ENCODE data around the gene WASHC2C. TPM values are rescaled to one million over a fixed set of nuclear protein-coding genes. Genes with fewer than 3 reads are reported as not detected.
"Not testable (repeated sequence)": the region's sequence is repeated elsewhere in the genome, so short reads cannot be mapped to it uniquely, and the experiment has no call there.

Gene WASHC2C
- total RNA-seq, 6 experiments from 2014 or later, result 10.0 to 25.5 (median 23.1) TPM

DNA sequence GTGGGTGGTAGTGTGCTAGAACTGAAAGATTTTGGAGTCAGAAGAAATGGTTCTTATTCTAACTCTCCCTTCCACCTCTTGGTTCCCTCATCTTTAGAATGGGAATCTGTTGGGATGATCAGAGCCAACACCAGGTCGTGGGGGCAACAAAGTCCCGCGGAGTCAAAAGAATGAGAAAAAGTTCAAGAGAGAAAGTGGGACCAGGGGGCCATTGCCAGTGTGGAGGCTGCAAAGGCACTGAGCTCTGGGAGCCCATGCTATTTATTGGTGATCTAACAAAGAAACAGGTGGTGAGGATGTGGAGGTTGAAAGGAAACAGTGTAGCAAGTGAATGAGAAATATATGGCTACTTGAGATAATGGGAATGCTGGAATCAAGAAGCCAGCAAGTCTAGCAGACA, 90.8 kb downstream of the WASHC2C start:
- Histone ChIP-seq H3K9me3 (no peaks in the 10 kb centered on the region), H3K27me3 (no peaks in the 10 kb centered on the region), H3K27ac (no peak overlapping the region), H3K4me1 (no peaks in the 10 kb centered on the region), H3K4me3 (no peak overlapping the region), H3K36me3 (no peaks in the 10 kb centered on the region)
- intact Hi-C loops (cut with DNase I), result no loop called here
- no peak for DNase-seq
- ATAC-seq, result no peak
- WGBS (ENCODE audit: insufficient coverage, low coverage, low lambda C conversion rate, missing lambda C conversion rate), result 87% methylated on average over 3 of the region's 3 CpGs
- TF ChIP-seq CTCF (IDR thresholded peaks at IDR 0.05) (no peak), POLR2A (IDR thresholded peaks at IDR 0.05) (no peak)

- no peak for TF ChIP-seq CTCF (IDR thresholded peaks at IDR 0.05)
- no peak for TF ChIP-seq POLR2A (IDR thresholded peaks at IDR 0.05)
- DNase-seq (no peak), ATAC-seq (no peak)
- no peak overlapping the region for H3K4me3 ChIP-seq
- intact Hi-C loops (cut with DNase I), result no loop called here
- no peaks in the 10 kb centered on the region for H3K9me3 ChIP-seq
- H3K27ac ChIP-seq, result no peak overlapping the region
- H3K4me1 ChIP-seq, result no peaks in the 10 kb centered on the region
- WGBS (ENCODE audit: insufficient coverage, low coverage, low lambda C conversion rate, missing lambda C conversion rate), result 19% methylated on average over 3 of the region's 9 CpGs
- H3K36me3 ChIP-seq, result no peaks in the 10 kb centered on the region
- no peaks in the 10 kb centered on the region for H3K27me3 ChIP-seq
Observed at GRCh38 chr10:45819552-45819951, 92.5 kb downstream of the WASHC2C start.

DNA sequence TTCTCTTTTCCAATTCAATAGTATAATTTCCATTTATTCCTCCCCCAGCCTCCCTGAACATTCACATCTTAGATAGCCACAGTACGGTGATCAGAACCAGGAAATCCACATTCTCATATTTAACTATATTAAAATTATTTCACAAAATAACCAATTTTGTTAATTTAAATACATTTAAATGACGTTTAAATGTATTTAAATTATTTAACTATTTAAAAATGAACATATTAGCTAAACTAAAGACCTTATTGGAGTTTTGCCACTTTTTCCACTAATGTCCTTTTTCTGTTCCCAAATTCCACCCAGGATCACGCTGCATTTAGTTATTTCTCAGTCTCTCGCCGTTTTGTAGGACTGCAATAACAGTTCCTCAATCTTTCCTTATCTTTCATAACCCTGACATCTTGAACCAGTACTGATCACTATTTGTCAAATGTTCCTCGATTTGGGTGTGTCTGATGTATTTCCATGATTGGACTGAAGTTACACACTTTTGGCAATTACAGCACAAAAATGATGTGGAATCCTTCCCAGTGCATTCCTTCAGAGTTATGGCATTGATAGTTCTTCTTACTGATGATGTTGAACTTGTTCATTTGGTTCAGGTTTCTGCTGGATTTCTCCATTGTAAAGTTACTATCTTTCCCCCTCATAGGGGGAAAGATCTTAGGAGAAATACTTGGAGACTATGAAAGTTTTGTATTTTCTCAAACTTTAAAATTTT, 93.2 kb downstream of the WASHC2C start:
- WGBS (ENCODE audit: insufficient coverage, low coverage, low lambda C conversion rate, missing lambda C conversion rate), result 69% methylated on average over 6 of the region's 6 CpGs
- DNase-seq; H3K36me3 ChIP-seq; H3K4me1 ChIP-seq; ATAC-seq; H3K9me3 ChIP-seq; intact Hi-C loops (cut with DNase I); H3K27me3 ChIP-seq; H3K27ac ChIP-seq; H3K4me3 ChIP-seq: not testable (repeated sequence)

GRCh38 chr10:45822918-45823317, 95.9 kb downstream of the WASHC2C start:
- H3K27me3 ChIP-seq; intact Hi-C loops (cut with DNase I); H3K27ac ChIP-seq; H3K4me3 ChIP-seq; DNase-seq; H3K4me1 ChIP-seq; ATAC-seq; H3K36me3 ChIP-seq; H3K9me3 ChIP-seq: not testable (repeated sequence)
- WGBS (ENCODE audit: insufficient coverage, low coverage, low lambda C conversion rate, missing lambda C conversion rate), result 67% methylated on average over 1 of the region's 2 CpGs

Small RNA genes within 50 kb of the gene (small RNA-seq; reads per million reads assigned to genes)
- gene AC012044.1, result 0 reads per million in 2 experiments

Other genes with a start within 250 kb of the WASHC2C start
- gene ZFAND4, start 54.5 kb upstream of the WASHC2C start, total RNA-seq, result 10 to 100 TPM in 3 of 6 experiments, 1 to 10 TPM in 3; 6.3 to 15.2 (median 9.3) TPM
- gene AGAP4, start 120.2 kb downstream of the WASHC2C start, total RNA-seq, result 10 to 100 TPM in 2 of 6 experiments, 1 to 10 TPM in 4; 4.8 to 13.8 (median 7.5) TPM
- 10 to 100 TPM; 22.2 to 65.7 (median 30.3) TPM for gene TIMM23, start 245.2 kb downstream of the WASHC2C start, total RNA-seq